ENCODE data around the gene DNM3.

Gene DNM3

DNA sequence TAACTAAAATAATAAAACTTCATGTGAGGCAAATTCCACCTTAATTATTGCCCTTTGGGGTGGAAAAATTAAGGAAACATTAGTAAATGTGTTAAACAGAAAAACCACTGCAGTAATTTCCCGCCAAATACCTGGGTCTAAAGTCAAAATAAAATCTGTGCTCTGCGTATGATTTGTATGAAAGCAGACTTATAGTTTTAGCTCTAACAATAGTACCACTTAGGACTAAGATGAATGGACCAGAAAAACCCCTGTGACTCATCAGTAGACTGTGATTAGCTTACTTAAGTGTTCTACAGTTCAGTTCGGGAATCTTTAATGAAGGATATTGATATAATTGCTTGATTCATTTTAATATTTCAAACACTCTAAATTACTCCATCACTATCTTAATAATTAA lies 555.9 kb downstream of the DNM3 start:
- DNase-seq (ENCODE audit: low read depth), result no peak

DNA sequence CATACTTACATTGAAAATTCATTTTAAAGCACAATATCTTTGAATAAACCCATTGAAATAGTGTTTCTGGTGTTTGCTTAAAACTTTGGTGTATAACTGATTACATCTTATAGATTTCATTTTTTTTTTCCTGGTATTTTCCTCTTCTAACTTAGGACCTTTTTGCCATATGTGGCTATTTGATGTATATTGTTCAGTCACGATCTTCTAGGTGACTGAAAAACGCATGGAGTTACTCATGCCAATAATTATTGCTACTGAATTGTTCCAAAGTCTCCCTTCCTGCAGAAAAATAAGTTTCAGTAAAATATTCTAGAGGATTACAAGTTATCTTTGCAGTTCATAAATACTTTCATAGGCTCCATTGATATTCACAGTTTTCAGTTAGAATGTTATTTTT lies 556.3 kb downstream of the DNM3 start:
- no peak for DNase-seq (ENCODE audit: low read depth)

- no peak for DNase-seq (ENCODE audit: low read depth)
Measured at GRCh38 chr1:172398193-172398592, 556.9 kb downstream of the DNM3 start.

DNA sequence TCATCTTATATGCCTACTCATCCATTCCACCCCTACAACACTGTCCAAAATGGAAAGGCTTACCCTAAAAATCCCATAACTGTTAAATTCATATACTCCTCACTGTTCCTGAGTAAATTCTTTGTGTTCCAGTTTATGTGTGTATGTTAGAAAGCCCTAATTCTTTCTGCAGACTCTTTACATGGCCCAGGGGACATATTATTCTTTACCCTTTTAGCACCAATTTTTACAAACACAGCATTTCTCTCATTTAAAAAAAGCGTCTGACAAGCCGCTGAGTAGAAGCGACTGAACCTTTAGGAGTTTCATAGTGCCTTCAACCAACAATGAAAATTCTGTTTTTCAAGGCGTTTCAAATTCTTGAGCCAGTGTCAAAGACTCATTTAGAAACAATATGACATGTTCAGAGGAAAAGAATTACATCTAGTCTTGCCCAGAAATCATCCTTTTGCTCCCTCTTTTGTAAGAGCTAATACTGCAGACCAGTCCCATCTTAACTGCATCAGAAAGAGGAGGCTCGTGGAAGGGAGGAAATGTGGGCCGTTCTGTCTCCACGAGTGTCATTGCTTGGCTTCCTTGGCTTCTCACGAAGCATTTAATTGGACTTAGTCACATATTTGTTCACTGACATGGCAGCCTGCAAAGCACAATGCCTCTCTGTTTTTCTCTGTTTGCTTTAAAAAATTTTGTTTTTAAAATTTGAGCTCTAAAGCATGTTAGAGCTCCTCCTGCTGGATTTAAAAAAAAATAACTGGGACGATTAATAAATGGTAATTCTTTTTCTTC lies 557.9 kb downstream of the DNM3 start:
- DNase-seq (ENCODE audit: low read depth), result no peak

DNA sequence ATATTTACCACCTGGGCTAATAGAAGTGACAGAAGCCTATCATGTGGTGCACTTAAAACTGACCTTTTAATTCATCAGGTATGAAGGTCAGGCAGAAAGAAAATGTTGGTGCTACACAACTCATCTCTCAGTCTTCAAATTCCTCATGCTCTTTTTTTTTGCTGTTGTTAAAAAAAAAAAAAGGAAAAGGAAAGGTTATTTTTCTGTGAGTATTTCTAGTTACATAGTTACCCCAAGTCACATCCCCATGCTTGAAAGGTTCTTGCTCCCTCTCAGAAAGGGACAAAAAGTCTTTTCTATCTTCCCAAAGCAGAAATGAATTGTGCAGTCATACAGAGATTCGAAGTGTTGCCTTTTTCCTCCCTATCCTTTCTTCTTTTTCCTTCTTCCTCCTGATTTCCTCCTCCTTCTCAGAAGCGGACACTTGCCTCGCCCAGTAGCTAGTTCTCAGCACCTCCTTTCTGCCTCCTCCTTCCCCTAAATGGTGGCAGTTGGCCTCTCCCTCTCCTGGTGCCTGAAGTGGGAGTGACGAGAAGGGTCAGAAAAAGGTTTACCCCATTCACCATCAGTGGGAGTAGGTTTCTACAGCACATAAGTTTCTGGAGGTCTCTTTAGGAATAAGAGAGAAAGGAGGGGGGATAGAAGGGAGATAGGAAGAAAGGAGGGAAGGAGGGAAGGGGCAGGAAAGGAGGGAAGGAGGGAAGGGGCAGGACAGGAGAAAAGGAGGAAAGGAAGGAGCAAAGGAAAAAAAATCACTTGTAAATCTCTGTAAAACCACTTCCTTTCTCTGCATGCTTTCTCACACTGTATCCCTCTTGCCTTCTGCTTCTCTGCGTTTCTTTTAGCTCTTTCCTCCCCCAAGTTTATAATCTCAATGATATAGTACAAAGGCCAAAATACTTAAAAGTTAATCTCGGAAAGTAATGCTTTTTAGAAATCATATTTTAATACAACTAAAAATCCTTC lies 558.7 kb downstream of the DNM3 start:
- no peak for DNase-seq (ENCODE audit: low read depth)

- DNase-seq (ENCODE audit: low read depth), result no peak
Measured at GRCh38 chr1:172400722-172401105, 559.4 kb downstream of the DNM3 start.

- DNase-seq (ENCODE audit: low read depth), result no peak
Measured at GRCh38 chr1:172401477-172401876, 560.2 kb downstream of the DNM3 start.

DNA sequence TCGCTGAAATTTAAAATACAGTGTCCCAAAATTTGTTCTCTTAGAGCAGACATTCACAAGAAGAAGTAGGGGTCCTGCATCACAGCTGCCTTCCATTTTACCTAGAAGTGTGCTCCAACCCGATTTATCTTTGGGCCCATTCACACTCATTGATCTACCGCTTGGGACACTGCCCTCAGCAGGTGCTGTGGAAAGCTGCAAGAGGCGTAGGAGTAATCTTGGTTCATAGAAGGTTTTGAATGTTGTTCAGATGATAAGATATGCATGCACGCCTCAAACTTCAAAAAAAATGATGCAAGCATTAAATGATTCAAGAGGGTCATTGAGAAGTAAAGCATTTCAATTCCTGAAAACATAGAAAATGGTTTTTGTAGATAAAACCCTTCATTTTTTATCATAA lies 560.6 kb downstream of the DNM3 start:
- DNase-seq (ENCODE audit: low read depth), result no peak

DNA sequence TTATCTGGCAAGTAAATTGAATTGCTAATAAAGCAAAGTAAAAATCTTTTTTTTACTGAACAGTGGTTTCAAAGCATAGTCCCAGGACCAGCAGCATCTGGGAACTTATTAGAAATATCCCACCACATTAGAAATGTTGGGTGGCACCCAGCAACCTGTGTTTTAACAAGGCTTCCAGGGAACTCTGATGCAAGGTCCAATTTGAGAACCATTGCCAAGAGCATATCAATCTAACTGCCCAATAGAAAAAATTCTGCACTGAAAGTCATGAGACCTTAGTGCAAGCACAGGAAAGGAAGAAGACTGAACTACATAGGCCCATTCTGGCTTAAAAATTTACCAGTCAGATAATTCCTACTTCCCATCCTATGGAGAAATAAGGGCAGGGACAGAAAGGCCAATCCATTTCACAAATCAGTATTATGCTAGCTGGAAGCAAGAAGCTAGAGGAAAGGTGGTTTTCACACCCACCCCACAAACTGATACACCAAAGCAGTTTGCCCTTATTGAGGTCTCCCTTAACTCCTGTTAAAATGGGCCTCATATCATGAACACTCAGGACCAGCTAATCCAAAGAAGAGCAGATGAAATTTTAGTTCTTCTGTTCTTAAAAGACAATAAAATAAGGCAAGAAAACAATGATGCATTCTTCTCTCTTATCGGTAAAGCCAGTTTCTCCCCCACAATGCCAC lies 561.7 kb downstream of the DNM3 start:
- DNase-seq (ENCODE audit: low read depth), result no peak

DNA sequence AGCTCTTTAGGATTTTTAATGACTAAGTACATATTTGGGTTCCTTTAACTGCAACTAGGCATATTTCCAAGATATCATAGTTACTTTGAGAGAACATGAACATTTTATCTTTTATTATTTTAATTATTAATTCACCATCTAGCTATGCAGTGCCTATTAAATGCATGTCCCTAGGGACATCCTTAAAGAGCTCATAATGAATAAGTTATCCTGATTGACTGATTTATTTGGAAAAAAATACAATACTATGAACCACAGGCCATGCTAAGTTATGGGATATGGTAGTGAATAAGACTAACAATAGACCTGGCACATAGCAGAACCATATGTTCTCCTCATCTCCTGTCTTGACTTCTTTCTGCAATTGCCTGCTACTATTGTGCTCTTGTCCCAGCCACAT lies 562.8 kb downstream of the DNM3 start:
- no peak for DNase-seq (ENCODE audit: low read depth)

GRCh38 chr1:172405912-172406311 lies 564.6 kb downstream of the DNM3 start:
- DNase-seq (ENCODE audit: low read depth), result no peak

GRCh38 chr1:172406968-172407367 lies 565.7 kb downstream of the DNM3 start:
- DNase-seq (ENCODE audit: low read depth), result no peak

DNA sequence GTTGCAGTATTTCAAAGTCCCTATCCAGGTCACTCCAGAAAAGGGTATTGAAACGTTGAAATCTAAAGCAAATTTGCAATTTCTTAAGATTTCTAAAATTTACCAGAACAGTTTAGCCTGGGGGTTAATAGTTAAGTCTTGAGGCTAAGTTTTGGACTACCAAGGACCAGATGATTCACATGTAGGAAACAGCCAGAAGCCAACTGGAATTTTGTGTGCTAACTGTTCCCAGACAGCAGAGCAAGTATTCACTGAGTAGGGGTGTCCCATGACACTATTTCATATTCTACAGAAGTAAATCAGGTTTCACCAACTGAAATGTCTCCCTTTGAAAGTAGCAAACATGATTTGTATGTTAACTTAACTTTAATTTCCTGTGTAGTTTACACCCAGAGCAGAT lies 567.7 kb downstream of the DNM3 start:
- DNase-seq (ENCODE audit: low read depth), result no peak

DNA sequence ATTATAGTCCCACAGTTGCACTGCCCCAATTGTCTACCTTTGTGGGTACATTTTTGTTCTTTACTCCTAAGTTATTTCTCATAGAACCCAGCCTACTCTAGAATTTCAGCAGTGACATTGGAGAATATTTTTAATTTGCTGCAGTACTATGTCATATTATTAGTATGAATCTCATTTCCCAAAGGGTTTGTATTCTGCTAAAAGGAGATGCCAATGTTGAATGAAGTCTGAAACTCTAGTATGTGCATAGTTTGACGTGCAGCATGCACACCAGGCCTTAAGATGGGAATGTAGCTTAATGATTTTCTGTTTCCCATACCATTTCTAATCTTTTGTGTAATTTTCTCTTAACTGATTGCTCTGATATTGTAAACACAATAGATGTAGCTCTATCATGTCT lies 568.7 kb downstream of the DNM3 start:
- DNase-seq (ENCODE audit: low read depth), result no peak

GRCh38 chr1:172411791-172412338 lies 570.6 kb downstream of the DNM3 start:
- no peak for DNase-seq (ENCODE audit: low read depth)

DNA sequence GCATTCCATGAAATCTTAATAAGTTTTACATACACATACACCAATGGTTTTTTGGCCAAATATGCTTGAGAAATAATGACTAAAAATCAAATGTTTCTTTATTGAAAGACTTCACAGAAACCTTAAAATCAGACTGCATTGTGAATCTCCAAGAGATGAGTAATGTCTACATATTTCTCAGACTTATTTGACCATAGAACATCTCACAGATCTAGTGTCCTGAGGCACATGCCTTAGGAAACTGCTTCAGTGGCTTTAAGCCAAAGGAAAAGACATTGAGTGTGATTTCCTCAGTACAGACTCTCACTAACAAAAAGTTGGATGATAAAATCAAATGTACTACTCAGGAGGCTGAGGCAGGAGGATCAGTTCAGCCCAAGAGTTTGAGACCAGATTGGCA lies 573.0 kb downstream of the DNM3 start:
- DNase-seq (ENCODE audit: low read depth), result no peak

GRCh38 chr1:172416496-172417035 lies 575.3 kb downstream of the DNM3 start:
- no peak for DNase-seq (ENCODE audit: low read depth)

DNA sequence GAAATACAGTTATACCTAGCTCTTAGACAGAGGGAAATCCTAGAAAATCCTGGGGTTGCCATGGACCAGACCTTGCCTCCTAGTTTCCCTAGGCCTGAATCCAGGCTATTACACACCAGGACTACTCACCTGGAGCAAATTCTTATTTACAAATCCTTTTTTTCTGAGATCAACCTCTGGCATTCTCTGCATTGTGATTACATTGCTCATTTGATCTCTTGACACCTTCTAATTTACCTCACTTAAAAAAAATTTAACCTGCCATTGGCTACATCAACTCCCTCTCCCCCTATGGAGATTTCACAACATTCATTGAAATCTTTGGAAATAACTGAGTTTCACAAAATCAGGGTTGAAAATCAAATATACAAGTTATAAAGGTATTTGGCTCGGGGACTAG lies 576.3 kb downstream of the DNM3 start:
- no peak for DNase-seq (ENCODE audit: low read depth)

DNA sequence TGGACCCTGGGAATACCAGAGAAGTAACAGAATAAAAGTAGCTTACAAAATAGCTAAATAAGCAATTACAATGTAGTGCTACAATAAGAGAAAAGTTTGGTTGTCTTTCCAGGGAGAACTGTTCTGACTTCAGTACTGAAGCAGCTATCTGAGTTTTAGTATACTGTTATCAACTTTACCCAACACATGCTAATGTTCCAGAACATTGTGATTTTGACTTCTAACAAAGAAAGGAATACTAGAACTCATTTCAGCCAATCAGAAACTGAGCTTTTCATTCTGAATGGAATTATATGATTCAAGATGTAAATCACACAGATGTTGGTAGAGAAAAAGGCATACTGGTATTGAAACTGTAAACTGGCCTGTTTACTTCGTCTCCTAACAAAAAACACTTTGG lies 579.1 kb downstream of the DNM3 start, which contains the start of gene C1orf105:
Gene C1orf105 (plus strand): TSS at position 301 of the 400 bp plus-strand sequence. CDS start 201 bp downstream, outside the sequence.
- DNase-seq (ENCODE audit: low read depth), result no peak

DNA sequence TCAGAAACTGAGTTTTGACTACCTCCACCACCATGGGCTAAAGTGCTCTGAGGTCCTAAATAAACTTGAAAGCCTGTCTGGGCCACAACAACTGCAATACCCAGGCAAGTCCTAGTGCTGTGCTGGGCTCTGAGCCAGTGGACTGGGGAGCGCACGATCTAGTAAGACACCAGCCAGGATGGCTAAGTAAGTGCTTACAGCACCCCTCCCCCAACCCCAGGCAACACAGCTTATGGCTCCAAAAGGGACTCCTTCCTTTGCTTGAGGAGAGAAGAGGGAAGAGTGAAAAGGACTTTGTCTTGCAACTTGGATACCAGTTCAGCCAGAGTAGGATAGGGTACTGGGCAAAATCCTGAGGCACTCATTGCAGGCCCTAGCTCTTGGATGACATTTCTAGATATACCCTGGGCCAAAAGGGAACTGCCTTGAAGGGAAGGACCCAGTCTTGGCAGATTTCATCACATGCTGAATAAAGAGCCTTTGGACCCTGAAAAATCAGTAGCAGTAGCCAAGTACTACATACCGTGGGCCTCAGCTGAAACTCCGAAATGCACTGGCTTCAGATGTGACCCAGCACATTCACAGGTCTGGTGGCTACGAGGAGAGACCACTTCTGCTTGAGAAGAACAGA lies 580.8 kb downstream of the DNM3 start:
- no peak for DNase-seq (ENCODE audit: low read depth)

GRCh38 chr1:172423336-172423735 lies 582.0 kb downstream of the DNM3 start:
- DNase-seq (ENCODE audit: low read depth), result no peak
